Glomerular endothelial cell (primary cell): ENCODE measurements around the gene DCDC2C. TPM values are rescaled to one million over a fixed set of nuclear protein-coding genes. Genes with fewer than 3 reads are reported as not detected.

Experiments used
- DNase-seq: peaks from one replicate; pipeline ENCODE4 v3.0.0-alpha.2; 2011; ENCODE audit warnings: low read depth, low spot score; ENCODE audit errors: extremely low read depth
- total RNA-seq: library from RNA; depleted of rRNA; stranded (reverse); fragments of >200 nt; gene quantifications from 2 replicates; pipeline ENCODE4 v1.2.3, GENCODE V29; 2015

The DCDC2C gene
- total RNA-seq, 1 donor from 2014 or later: not detected

DNA sequence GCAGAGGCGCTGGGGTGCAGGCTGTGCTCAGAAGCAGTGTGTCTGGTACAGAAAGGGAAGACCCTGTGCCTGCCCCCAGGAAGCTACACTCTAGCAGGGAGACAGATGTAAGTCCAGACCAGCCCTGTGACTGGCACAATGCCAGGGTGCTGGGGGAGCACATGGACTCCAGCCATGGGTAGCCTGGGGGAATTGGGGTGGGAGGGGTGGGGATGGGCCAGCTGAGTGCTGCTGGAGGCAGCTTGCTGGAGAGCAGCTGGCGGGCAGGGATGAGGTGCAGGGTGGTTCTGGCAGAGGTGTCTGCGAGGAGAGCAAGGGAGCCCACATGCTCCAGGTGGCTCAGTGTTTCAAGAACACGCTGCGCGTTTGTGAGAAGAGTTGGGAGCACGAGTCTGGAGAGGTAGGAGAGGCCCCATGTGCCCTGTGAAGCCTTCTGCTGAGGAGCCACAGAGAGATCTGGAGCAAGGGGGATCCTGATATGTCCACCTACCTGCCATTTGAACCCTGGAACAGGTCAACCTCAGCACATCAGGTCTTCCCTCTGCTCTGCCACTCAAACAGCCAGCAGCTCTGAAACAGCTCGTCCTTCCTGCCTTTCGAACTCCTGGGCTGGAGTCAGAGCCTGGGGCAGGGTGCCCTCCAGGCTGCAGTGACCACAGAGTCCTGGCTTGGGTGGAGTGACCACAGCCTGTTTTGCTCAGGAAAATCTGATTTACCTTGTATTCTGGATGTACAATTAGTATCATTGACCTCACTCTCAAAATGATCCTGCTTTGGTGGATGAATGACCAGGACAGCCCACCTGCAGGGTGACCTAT is 30.3 kb upstream of the DCDC2C start:
- DNase-seq: no peak

DNA sequence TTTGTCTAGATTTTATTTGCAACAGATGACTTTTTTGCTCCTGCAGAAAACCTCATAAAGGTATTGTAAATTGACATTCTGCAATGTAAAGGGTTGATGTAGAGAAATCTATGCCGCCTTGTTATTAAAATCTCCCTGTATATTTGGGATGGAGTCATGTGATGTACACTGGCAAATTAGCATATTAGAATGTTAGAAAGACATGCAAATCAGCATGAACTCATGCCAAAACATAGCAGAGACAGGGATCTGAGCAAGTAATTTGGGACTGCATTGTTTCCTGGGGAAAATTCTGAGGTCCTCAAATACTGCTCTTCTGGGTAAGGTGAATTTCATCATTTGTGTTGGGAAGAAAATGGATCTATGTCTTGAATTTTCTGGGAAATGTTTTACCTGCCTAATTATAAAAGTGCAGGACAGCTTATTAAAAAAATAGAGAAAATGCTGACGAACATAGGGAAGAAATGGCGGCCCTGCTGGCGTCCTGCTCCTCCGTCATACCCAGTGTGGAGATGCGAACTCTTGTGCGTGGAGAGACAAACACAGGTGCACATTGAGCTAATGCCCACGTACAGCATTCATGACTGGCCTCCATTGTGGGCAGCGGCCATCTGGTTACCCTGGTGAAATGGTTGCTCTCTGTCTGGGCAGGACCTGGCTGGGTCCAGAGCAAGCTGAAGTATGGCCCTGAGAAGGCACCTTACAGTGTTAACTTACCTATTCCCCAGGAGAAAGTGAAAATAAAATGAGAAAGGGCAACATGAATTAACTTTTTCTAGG is 29.1 kb upstream of the DCDC2C start:
- DNase-seq: no peak

GRCh38 chr2:3675687-3676086 is 27.7 kb upstream of the DCDC2C start:
- DNase-seq: no peak

DNA sequence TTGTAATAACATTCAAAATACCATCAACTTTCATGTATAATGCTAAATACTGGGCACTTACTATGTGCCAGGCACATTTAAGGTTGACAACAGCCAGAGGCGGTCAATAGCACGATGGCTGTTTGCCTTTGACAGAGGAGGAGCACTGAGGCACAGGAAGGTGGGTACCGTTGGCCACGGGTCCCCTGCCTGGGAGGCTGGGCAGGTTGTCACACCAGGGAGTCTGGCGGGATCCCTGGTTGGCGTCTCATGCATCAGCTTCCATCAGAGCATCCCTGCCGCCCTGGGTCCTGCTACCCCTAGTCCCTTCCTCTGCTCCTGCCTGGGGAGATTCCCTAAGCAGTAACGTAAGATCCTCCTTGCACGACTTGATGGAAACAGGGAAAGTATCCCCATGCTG is 25.9 kb upstream of the DCDC2C start:
- DNase-seq: no peak

DNA sequence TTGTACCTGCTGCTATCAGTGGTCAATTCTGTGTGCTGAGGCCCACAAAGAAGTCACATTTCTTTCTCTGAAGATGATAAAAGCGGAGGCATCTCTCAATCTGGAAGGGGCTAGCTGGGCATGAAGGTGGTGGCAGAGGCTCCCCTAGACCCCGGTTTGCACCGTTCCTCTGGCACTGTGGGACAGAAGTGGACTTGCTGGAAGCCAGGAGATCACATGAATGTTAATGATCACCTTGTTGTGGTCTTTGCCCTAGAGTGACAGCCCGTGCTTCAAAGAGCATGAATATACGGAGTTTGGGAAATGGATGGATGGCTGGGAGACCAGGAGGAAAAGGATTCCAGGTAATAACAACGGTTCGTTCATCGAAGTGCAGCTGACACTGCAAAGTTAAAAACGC is 25.2 kb upstream of the DCDC2C start:
- DNase-seq: no peak

DNA sequence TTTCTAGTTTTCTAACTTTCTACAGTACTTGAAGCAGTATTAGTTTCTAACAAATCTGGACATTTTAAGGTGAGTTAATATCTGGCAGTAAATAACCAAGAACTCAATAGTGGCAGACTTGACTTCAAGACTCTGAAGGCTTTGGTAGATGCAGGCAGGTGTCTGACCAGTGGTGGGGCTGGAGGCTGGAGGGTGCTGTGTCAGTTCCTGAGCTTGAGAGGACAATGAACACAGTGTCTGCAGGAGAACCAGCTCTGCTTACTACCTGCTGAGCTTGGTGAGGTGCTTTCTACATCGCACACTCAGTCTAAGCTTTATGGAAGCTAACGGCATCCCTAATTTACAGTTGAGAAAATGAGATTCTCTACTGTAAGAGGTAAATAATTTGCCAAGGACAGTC is 24.2 kb upstream of the DCDC2C start:
- no peak for DNase-seq

GRCh38 chr2:3679616-3680393 is 23.6 kb upstream of the DCDC2C start:
- DNase-seq: no peak

GRCh38 chr2:3680548-3681345 is 22.6 kb upstream of the DCDC2C start:
- no peak for DNase-seq

DNA sequence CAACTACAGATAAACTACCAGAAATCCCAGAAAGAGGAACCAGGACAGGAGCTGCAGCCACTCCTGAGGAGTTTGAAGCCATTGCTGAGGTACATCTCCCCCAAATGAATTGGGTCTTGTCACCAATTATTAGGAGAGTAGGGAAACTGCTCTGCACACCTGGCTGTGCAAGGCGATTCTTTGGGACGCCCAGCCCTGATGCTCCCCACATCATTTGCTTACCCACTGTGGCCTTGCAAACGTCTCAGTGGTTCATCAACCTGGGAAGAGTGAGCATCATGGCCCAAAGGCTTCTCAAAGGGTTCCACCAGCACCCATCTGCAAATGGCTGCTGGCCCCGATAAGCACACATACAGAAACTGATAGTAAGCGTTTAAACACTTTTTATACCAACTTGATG is 21.8 kb upstream of the DCDC2C start:
- DNase-seq: no peak

- no peak for DNase-seq
Observed at GRCh38 chr2:3682811-3683210, 20.6 kb upstream of the DCDC2C start.

DNA sequence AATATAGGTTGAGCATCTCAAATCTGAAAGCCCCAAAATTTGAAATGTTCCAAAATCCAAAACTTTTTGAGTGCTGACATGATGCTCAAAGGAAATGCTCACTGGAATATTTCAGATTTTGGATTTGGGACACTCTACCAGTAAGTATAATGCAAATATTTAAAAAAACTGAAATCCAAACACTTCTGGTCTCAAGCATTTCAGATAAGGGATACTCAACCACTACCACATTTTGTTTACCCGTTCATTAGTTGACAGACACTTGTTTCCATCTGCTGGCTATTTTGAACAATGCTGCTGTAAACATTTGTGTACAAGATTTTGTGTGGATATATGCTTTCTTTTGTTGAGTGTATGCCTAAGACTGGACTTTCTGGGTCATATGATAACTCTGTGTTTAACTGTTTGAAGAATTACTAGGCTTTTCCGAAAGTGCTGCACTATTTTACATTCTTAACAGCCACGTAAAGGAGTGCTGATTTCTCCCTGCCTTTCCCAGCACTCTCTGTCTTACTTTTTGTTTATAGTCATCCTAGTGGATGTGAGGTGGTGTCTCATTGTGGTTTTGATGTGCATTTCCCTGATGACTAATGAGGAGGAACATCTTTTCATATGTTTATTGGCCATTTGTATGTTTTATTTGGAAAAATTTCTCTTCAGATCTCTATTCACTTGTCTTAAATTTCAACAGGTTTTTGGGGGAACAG is 19.5 kb upstream of the DCDC2C start:
- DNase-seq: no peak

DNA sequence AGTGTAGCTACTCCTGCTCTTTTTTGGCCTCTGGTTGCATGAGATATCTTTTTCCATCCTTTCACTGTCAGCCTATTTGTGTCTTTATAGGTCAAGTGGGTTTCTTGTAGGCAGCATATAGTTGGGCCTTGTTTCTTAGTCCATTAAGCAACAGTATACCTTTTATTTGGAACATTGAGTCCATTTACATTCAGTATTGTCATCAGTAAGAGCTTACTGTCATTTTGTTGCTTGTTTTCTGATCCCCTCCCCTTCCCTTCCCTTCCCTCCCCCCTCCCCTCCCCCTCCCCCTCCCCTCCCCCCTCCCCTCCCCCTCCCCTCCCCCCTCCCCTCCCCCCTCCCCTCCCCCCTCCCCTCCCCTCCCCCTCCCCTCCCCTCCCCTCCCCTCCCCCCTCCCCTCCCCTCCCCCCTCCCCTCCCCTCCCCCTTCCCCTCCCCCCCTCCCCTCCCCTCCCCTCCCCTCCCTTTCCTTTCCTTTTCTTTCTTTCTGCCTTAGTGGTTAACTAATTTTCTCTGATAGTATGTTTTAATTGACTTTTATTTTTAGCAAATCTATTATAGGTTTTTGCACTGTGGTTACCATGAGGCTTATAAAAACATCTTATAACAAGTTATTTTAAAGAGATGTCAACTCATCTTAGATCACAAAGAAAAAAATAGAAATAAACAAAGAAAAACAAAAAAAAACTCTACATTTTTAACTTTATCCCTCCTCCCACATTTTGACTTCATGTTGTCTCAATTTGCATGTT is 13.2 kb upstream of the DCDC2C start:
- DNase-seq: no peak

- no peak for DNase-seq
Observed at GRCh38 chr2:3692375-3692774, 11.0 kb upstream of the DCDC2C start.

GRCh38 chr2:3696545-3696944 is 6.8 kb upstream of the DCDC2C start:
- DNase-seq: no peak

DNA sequence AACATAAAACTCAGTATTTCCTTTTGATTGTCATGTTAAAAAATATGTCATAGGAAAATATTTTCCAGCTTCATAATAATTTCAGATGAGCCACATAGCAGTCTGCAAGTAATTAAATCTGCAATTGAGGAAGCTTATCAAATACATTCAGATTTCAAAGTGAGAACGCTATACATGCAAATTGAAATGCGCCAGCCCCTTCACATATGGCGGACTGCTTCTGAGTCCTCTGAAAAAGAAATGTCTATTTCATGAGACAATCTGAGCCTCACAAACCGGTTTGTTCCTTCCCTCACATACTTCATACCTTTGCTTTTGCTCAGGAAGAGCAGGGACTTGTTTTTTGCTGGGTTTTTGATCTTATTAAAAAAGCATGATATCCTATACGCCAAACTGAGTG is 2.3 kb upstream of the DCDC2C start:
- no peak for DNase-seq

DNA sequence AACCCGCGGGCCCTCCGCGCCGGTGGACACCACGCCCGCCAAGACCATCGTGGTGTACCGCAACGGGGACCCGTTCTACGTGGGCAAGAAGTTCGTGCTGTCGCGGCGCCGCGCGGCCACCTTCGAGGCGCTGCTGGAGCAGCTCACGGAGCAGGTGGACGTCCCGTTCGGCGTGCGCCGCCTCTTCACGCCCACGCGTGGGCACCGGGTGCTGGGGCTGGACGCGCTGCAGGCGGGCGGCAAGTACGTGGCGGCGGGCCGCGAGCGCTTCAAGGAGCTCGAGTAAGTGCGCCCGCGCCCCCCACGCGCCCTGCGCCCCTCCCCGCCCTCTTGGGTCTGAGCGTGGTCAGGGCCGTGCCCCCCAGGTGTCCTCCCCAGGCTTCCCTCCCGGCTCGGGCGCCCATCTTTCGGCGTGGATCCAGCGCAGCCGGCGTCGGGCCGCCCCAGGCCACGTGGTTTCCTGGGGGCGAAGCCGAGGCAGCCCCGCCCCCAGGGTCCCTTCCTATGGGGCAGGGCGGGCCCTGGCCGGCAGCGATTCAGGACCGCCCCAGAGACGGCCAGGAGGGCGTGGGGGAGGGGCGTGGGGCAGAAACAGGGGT is 481 bp downstream of the DCDC2C start:
- DNase-seq: no peak

DNA sequence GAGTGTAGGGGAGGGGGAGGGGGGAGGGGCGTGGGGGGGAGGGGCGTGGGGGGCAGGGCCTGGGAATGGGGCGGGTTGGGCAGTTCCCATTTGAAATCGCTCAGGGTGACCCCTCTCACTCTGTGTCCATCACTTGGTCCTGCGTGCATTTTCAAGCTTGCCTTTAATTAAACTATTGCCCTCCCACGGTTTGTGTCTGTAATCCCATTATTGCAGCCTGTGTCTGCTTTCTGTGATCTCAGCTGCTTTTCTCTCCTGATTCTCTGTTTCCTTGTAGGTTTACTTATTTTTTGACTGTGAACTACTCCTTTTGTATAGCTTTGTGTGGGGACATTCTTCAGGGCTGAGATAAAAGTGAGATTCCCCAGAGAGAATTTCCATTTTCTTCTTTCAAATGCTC is 1.3 kb downstream of the DCDC2C start:
- DNase-seq: no peak

DNA sequence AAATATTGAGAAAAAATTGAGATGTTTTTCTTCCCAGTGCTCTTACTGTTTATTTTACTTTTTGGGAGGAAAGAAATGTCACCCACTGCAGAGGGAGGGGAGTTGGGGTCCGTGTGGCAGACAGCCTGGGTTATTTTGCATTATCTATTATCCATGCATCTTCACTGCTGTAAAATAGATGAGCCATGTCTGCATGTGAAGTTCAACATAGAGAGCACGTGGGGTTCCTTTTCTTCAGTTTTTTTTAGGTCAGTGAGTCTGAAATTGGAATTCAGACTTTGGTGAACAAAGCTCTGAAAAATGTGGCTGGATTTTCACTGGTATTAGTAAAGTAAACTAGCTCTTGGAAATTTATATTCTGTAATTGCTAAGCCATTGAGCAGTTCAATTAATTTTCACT is 2.4 kb downstream of the DCDC2C start:
- no peak for DNase-seq

- no peak for DNase-seq
Observed at GRCh38 chr2:3706892-3707291, 3.5 kb downstream of the DCDC2C start.
